Ishikawa (cell line): ENCODE measurements around the gene ATP5IF1.
A peak's percentile ranks its signal among the peaks of the same experiment; 100 is the strongest.

Experiments used
- CEBPB ChIP-seq: IDR thresholded peaks from 2 replicates; pipeline ENCODE4 v1.6.1; 2012
- CREB1 ChIP-seq: IDR thresholded peaks from 2 replicates; pipeline ENCODE4 v1.6.1; 2012; ENCODE audit warnings: low read depth
- EGR1 ChIP-seq: IDR thresholded peaks from 2 replicates; pipeline ENCODE4 v1.6.1; 2012
- EP300 ChIP-seq: IDR thresholded peaks from 2 replicates; pipeline ENCODE4 v1.6.1; 2012; ENCODE audit warnings: borderline replicate concordance
- FOXM1 ChIP-seq: IDR thresholded peaks from 2 replicates; pipeline ENCODE4 v1.6.1; 2012; ENCODE audit warnings: low read depth, borderline replicate concordance
- NFIC ChIP-seq: IDR thresholded peaks from 2 replicates; pipeline ENCODE4 v1.6.1; 2012
- RAD21 ChIP-seq: IDR thresholded peaks from 2 replicates; pipeline ENCODE4 v1.6.1; 2012; ENCODE audit warnings: low read depth
- TAF1 ChIP-seq: IDR thresholded peaks from 2 replicates; pipeline ENCODE4 v1.6.1; 2012; ENCODE audit warnings: low read depth, mild to moderate bottlenecking
- TCF12 ChIP-seq: IDR thresholded peaks from 2 replicates; pipeline ENCODE4 v1.6.1; 2012; ENCODE audit warnings: low read depth
- TEAD4 ChIP-seq: IDR thresholded peaks from 2 replicates; pipeline ENCODE4 v1.6.1; 2012
- YY1 ChIP-seq: IDR thresholded peaks from 2 replicates; pipeline ENCODE4 v1.6.1; 2012; ENCODE audit warnings: low read depth
- ZBTB7A ChIP-seq: IDR thresholded peaks from 2 replicates; pipeline ENCODE4 v1.6.1; 2012; ENCODE audit warnings: low read depth
- TF ChIP-seq, protein P1 (sequence below): IDR thresholded peaks from 2 replicates; pipeline ENCODE4 v1.6.1; 2012
- TF ChIP-seq, protein P2 (sequence below): IDR thresholded peaks from 2 replicates; pipeline ENCODE4 v1.6.1; 2012
- TF ChIP-seq, protein P3 (sequence below): IDR thresholded peaks from 2 replicates; pipeline ENCODE4 v1.6.1; 2012; ENCODE audit warnings: low read depth, mild to moderate bottlenecking

The ATP5IF1 gene

DNA sequence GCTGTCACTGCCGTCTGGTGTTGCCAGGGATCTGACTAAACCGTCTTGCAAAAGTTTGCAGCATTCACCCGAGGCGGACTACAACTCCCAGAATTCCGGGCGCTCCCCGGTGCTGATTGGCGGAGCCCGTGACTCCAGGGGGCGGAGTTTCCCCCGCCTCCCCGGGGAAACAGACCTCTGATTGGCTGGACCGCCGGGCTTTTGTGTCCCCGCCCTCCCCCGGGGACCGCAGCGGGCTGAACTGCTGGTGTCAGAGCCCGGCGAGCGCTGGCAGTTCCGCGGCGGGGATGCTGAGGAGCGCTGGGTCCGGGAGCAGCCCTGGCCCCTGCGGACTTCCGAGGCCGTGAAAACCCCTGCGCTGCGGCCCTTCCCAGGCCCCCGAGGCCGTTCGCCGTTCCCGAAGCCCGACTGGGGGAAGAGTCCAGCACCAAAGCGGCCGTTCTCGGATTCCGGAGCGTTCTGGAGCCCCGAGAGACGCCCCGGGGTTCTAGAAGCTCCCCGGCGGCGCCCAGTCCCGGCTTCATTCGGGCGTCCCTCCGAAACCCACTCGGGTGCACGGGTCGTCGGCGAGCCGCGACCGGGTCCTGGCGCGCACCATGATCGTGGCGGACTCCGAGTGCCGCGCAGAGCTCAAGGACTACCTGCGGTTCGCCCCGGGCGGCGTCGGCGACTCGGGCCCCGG is 23.5 kb downstream of the ATP5IF1 start, which contains the start of gene SESN2:
Gene SESN2, plus strand, starts transcription at position 267 of the 682 bp plus-strand sequence. Its CDS starts 330 bp downstream, at position 597.
- 0 out of 2 replicates have a peak, but pooled peaks have one; percentile 13 for TF ChIP-seq YY1
- TF ChIP-seq ZBTB7A: no peak
- TF ChIP-seq EP300: no peak
- peak; percentile 71 for TF ChIP-seq CEBPB
- TF ChIP-seq, protein P1, sequence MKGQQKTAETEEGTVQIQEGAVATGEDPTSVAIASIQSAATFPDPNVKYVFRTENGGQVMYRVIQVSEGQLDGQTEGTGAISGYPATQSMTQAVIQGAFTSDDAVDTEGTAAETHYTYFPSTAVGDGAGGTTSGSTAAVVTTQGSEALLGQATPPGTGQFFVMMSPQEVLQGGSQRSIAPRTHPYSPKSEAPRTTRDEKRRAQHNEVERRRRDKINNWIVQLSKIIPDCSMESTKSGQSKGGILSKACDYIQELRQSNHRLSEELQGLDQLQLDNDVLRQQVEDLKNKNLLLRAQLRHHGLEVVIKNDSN: peak; percentile 5; the same call in 1 of the 2 replicates
- peak; percentile 93 for TF ChIP-seq TAF1
- peak; percentile 31; the same call in 1 of the 2 replicates for TF ChIP-seq TCF12

DNA sequence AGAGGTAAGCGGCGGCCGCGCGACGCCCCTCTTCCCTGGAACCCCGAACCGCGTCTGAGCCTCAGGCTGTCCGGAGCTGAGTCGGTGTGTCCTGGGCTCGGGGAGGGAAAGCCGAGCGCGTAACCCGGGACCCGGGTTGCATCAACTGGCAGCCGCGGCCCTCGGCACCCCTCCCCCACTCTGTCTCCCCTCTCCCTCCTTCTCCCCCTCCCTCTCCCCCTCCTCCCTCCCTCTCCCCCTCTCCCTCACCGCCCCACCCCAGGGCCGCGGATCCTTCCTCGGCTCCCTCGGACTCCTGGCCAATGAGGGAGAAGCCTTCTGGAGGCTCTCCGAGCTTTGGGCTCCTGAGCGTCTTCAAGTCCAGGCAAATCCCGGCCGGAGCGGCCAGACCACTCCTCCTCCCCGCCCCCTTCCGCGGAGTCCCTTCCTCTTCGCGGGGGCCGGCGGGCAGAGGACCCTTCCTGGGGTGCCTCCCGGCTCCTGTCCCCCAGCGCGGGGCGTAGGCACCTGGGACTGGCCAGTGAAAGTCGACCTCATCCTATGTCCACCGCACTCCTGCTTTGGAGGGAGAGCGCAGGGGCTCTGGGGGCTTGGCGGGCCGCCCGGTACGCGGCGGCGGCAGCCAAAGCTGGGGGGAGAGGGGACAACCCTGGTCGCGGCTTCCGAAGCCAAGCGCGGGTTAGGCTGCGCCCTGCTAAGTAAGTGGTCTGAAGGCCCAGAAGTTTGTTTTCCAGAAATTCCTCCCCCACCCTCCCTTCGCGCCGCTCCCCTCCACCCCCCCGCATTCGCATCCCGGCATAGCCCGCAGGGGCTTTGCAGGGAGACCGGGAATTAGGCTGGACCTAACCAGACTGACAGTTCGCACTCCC is 24.2 kb downstream of the ATP5IF1 start:
- no peak for TF ChIP-seq EP300
- peak; percentile 95 for TF ChIP-seq ZBTB7A
- TF ChIP-seq, protein P2, sequence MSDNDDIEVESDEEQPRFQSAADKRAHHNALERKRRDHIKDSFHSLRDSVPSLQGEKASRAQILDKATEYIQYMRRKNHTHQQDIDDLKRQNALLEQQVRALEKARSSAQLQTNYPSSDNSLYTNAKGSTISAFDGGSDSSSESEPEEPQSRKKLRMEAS: 0 out of 2 replicates have a peak, but pooled peaks have one; percentile 23

DNA sequence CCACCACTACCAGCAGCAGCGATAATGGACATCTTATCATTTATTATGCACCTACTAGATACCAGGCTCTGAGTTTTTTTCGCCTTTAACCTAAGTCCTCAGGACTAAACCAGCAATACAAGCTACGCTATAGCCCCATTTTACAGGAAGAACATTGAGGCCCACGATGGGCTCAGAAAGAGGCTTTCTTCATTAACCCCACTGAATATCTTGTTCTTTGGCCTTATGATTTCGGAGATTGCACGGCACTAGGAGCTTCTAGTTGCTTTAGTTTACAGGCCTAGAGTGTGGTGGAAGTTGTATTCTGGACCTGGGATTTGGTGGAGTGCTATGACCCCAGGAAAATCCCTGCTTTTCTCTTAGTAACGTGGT is 24.9 kb downstream of the ATP5IF1 start:
- no peak for TF ChIP-seq TCF12
- no peak for TF ChIP-seq TAF1
- TF ChIP-seq, protein P2: no peak
- TF ChIP-seq, protein P1: no peak
- no peak for TF ChIP-seq RAD21
- TF ChIP-seq, protein P3, sequence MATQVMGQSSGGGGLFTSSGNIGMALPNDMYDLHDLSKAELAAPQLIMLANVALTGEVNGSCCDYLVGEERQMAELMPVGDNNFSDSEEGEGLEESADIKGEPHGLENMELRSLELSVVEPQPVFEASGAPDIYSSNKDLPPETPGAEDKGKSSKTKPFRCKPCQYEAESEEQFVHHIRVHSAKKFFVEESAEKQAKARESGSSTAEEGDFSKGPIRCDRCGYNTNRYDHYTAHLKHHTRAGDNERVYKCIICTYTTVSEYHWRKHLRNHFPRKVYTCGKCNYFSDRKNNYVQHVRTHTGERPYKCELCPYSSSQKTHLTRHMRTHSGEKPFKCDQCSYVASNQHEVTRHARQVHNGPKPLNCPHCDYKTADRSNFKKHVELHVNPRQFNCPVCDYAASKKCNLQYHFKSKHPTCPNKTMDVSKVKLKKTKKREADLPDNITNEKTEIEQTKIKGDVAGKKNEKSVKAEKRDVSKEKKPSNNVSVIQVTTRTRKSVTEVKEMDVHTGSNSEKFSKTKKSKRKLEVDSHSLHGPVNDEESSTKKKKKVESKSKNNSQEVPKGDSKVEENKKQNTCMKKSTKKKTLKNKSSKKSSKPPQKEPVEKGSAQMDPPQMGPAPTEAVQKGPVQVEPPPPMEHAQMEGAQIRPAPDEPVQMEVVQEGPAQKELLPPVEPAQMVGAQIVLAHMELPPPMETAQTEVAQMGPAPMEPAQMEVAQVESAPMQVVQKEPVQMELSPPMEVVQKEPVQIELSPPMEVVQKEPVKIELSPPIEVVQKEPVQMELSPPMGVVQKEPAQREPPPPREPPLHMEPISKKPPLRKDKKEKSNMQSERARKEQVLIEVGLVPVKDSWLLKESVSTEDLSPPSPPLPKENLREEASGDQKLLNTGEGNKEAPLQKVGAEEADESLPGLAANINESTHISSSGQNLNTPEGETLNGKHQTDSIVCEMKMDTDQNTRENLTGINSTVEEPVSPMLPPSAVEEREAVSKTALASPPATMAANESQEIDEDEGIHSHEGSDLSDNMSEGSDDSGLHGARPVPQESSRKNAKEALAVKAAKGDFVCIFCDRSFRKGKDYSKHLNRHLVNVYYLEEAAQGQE: no peak
- no peak for TF ChIP-seq YY1
- TF ChIP-seq CREB1: no peak
- no peak for TF ChIP-seq FOXM1
- TF ChIP-seq EP300: no peak
- no peak for TF ChIP-seq EGR1
- no peak for TF ChIP-seq NFIC

DNA sequence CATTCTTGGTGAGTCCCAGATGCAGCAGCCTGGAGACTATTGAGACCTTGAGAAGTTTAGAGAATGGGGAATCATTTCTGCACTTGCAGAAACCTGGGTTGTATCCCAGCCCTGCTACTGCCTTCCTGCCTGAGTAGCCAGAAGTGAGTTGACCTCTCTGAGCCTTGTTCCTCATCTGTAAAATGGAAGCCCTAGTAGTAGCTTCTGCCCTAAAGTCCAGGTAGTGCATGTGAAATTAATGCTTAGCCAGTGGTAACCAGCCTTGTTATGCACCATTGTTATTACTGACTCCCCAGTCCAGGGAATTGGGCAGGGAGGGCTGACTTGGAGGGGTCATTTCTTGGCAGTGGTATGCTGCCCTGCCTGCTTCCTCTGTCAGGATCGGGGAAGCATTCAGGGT is 29.0 kb downstream of the ATP5IF1 start:
- TF ChIP-seq ZBTB7A (no peak), TEAD4 (no peak), RAD21 (no peak), TAF1 (no peak)
- TF ChIP-seq, protein P1: no peak

DNA sequence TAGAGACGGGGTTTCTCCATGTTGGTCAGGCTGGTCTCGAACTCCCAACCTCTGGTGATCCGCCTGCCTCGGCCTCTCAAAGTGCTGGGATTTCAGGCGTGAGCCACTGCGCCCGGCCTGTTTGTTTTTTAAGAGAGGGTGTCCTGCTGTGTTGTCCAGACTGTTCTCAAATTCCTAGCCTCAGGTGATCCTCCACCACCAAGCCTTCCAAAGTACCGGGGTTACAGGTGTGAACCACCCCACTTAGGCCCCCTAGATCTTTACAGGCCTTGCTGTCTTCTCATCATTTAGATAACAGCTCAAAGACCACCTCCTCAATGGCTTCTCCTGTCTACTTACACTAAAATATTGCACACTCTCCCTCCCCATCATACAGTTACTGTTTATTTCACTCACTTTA is 29.7 kb downstream of the ATP5IF1 start:
- TF ChIP-seq CREB1 (no peak), CEBPB (no peak), RAD21 (no peak), TCF12 (no peak), EP300 (no peak), ZBTB7A (no peak), NFIC (no peak), FOXM1 (no peak), EGR1 (no peak), YY1 (no peak), TAF1 (no peak), TEAD4 (no peak)
- TF ChIP-seq, protein P3: no peak
- TF ChIP-seq, protein P2: no peak
- TF ChIP-seq, protein P1: no peak
